Activated T-cell treated with anti-CD3 and anti-CD28 coated beads, Interleukin-2, amount 50 U/mL, for 72 hours (primary cell): Measurements from ENCODE around the gene MTHFD2. TPM values are rescaled to one million over a fixed set of nuclear protein-coding genes. Genes with fewer than 3 reads are reported as not detected.
"Not testable (repeated sequence)": the region's sequence is repeated elsewhere in the genome, so short reads cannot be mapped to it uniquely, and the experiment has no call there.

ENCODE experiments used
- ATAC-seq, 2 donors: fragments of 150-1000 bp; cut with Tn5 transposase; replicated peaks in 1 of 2; 2 replicates each; pipeline ENCODE4 v1.10.0; 2021; ENCODE audit warnings: moderate library complexity in 2 of 2, mild to moderate bottlenecking in 1 of 2
- DNase-seq, 2 donors: peaks; one replicate each; pipeline ENCODE4 v3.0.0; 2021 to 2022; ENCODE audit warnings: mixed read lengths in 1 of 2
- H3K27ac Mint-ChIP-seq: one replicate; pipeline ENCODE4 v1.8.0; 2022; ENCODE audit warnings: mild to moderate bottlenecking, moderate library complexity, mixed read lengths
- H3K27me3 Mint-ChIP-seq: one replicate; pipeline ENCODE4 v1.8.0; 2022; ENCODE audit warnings: low read depth, mixed read lengths
- H3K36me3 Mint-ChIP-seq, 2 donors: one replicate each; pipeline ENCODE4 v1.8.0; 2022; ENCODE audit warnings: mixed read lengths in 2 of 2, mild to moderate bottlenecking in 1 of 2; ENCODE audit not compliant: insufficient read depth in 2 of 2
- H3K4me1 Mint-ChIP-seq: one replicate; pipeline ENCODE4 v1.8.0; 2022; ENCODE audit warnings: low read depth, mixed read lengths
- H3K4me3 Mint-ChIP-seq, 2 donors: one replicate each; pipeline ENCODE4 v1.8.0; 2022; ENCODE audit warnings: mild to moderate bottlenecking in 2 of 2, mixed read lengths in 2 of 2, moderate library complexity in 2 of 2
- H3K9me3 Mint-ChIP-seq, 2 donors: one replicate each; pipeline ENCODE4 v1.8.0; 2022; ENCODE audit warnings: mixed read lengths in 2 of 2
- total RNA-seq, 2 donors: library from RNA; stranded (reverse); gene quantifications; one replicate each; pipeline ENCODE4 v1.2.3, GENCODE V29; 2022

MTHFD2 gene
- total RNA-seq, 2 donors from 2014 or later: 518 to 624 TPM

GRCh38 chr2:74223941-74224770 is 25.7 kb downstream of the MTHFD2 start:
- Mint-ChIP-seq H3K4me3 (no peak overlapping the region), H3K36me3 (peaks cover 2 to 7% of the 10 kb centered on the region in 2 donors), H3K27ac (peak overlapping the region; percentile 70), H3K4me1 (no peaks in the 10 kb centered on the region), H3K9me3 (no peaks in the 10 kb centered on the region), H3K27me3 (no peaks in the 10 kb centered on the region)
- DNase-seq: no peak
- ATAC-seq: no peak

GRCh38 chr2:74225698-74226459 is 27.5 kb downstream of the MTHFD2 start:
- Mint-ChIP-seq H3K27me3 (no peaks in the 10 kb centered on the region), H3K9me3 (no peaks in the 10 kb centered on the region), H3K4me1 (no peaks in the 10 kb centered on the region), H3K4me3 (no peak overlapping the region), H3K27ac (peak overlapping the region; percentile 45), H3K36me3 (no peaks in the 10 kb centered on the region)
- ATAC-seq (peak; percentile 6 to 16), DNase-seq (no peak)

GRCh38 chr2:74226648-74227213 is 28.3 kb downstream of the MTHFD2 start:
- DNase-seq (no peak), ATAC-seq (peak in 1 of 2 donors; percentile 3)
- Mint-ChIP-seq H3K9me3 (no peaks in the 10 kb centered on the region), H3K4me1 (no peaks in the 10 kb centered on the region), H3K27ac (peak overlapping the region; percentile 27), H3K4me3 (no peak overlapping the region), H3K36me3 (no peaks in the 10 kb centered on the region), H3K27me3 (no peaks in the 10 kb centered on the region)

DNA sequence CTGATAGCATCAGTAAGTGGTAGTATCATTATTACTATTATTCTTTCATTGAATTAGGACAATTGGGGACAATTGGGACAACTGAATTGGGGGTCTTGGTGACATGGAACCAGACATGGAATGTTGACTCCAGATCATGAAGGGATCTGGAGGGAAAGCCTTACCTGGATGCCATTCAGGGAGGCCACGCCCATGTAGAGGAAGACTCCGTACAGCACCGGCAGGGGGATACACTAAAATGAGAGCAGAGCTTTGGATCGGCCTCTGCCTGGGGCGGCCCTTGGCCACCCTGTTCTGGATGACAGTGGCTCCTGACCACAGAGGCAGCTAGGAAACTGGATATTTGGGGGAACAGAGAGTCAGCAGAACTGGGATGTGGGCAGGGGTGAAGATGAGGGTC is 29.2 kb downstream of the MTHFD2 start:
- no peak overlapping the region for H3K4me3 Mint-ChIP-seq
- H3K27me3 Mint-ChIP-seq: no peaks in the 10 kb centered on the region
- DNase-seq (no peak), ATAC-seq (peak; percentile 2 to 14)
- no peaks in the 10 kb centered on the region for H3K9me3 Mint-ChIP-seq
- H3K36me3 Mint-ChIP-seq: no peaks in the 10 kb centered on the region
- no peaks in the 10 kb centered on the region for H3K4me1 Mint-ChIP-seq
- no peak overlapping the region for H3K27ac Mint-ChIP-seq

- Mint-ChIP-seq H3K27ac (no peak overlapping the region), H3K4me1 (no peaks in the 10 kb centered on the region), H3K27me3 (no peaks in the 10 kb centered on the region), H3K4me3 (no peak overlapping the region), H3K9me3 (no peaks in the 10 kb centered on the region), H3K36me3 (no peaks in the 10 kb centered on the region)
- no peak for DNase-seq
- no peak for ATAC-seq
Observed at GRCh38 chr2:74228772-74229171, 30.4 kb downstream of the MTHFD2 start.

DNA sequence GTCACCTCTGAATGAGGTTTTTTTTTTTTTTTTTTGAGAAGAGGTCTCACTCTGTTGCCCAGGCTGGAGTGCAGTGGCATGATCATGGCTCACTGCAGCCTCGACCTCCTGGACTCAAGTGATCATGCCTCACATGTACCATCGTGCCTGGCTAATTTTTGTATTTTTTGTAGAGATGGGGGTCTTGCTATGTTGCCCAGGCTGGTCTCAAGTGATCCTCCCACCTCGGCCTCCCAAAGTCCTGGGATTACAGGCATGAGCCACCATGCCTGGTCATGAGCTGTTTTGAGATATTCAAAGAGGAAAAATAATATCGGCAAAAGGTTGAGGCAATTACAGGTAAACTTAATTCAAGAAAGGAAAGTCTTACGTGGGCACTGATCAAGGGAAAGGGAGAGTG is 31.4 kb downstream of the MTHFD2 start:
- DNase-seq, H3K4me3 Mint-ChIP-seq, ATAC-seq, H3K36me3 Mint-ChIP-seq, H3K9me3 Mint-ChIP-seq, H3K27me3 Mint-ChIP-seq, H3K4me1 Mint-ChIP-seq: not testable (repeated sequence)
- peak overlapping the region; percentile 13 for H3K27ac Mint-ChIP-seq

DNA sequence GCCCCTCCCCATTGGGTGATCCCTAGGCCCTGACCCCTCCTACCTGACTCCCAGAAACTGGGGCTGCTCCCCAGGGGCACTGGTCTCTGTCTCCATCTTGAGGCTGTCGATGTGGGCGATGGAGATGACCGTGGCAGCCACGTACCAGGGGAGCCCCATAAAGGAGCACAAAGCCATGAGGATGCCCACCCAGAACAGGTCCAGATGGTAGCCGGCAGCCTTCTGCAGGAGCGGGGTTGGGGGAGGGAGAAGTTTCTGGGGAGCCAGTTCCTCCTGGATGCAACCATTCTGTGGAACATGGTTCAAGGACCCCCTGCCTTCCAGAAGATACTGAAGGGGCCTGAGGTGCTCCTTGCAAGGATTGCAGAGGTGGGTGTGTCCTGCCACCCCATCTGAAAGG is 34.0 kb downstream of the MTHFD2 start:
- peaks cover 4% of the 10 kb centered on the region for H3K4me1 Mint-ChIP-seq
- DNase-seq: no peak
- H3K27ac Mint-ChIP-seq: no peak overlapping the region
- no peak overlapping the region for H3K4me3 Mint-ChIP-seq
- H3K9me3 Mint-ChIP-seq: no peaks in the 10 kb centered on the region
- H3K36me3 Mint-ChIP-seq: no peaks in the 10 kb centered on the region
- no peaks in the 10 kb centered on the region for H3K27me3 Mint-ChIP-seq
- ATAC-seq: peak in 1 of 2 donors; percentile 1

- ATAC-seq: no peak
- no peaks in the 10 kb centered on the region for H3K36me3 Mint-ChIP-seq
- no peak overlapping the region for H3K4me3 Mint-ChIP-seq
- H3K4me1 Mint-ChIP-seq: peaks cover 4% of the 10 kb centered on the region
- H3K9me3 Mint-ChIP-seq: no peaks in the 10 kb centered on the region
- DNase-seq: no peak
- H3K27me3 Mint-ChIP-seq: no peaks in the 10 kb centered on the region
- H3K27ac Mint-ChIP-seq: no peak overlapping the region
Observed at GRCh38 chr2:74233648-74234047, 35.2 kb downstream of the MTHFD2 start.

GRCh38 chr2:74235041-74235440 is 36.6 kb downstream of the MTHFD2 start:
- no peaks in the 10 kb centered on the region for H3K9me3 Mint-ChIP-seq
- H3K27me3 Mint-ChIP-seq: no peaks in the 10 kb centered on the region
- DNase-seq (no peak), ATAC-seq (no peak)
- no peak overlapping the region for H3K27ac Mint-ChIP-seq
- no peak overlapping the region for H3K4me3 Mint-ChIP-seq
- H3K4me1 Mint-ChIP-seq: peaks cover 4% of the 10 kb centered on the region
- no peaks in the 10 kb centered on the region for H3K36me3 Mint-ChIP-seq

GRCh38 chr2:74238879-74239278 is 40.5 kb downstream of the MTHFD2 start:
- Mint-ChIP-seq H3K27me3 (no peaks in the 10 kb centered on the region), H3K9me3 (no peaks in the 10 kb centered on the region)
- no peak for ATAC-seq

GRCh38 chr2:74239346-74239745 is 40.9 kb downstream of the MTHFD2 start:
- ATAC-seq (no peak), DNase-seq (no peak)
- Mint-ChIP-seq H3K9me3 (no peaks in the 10 kb centered on the region), H3K27me3 (no peaks in the 10 kb centered on the region), H3K4me3 (no peak overlapping the region), H3K36me3 (no peaks in the 10 kb centered on the region), H3K27ac (no peak overlapping the region), H3K4me1 (peaks cover 4% of the 10 kb centered on the region)

More at GRCh38 chr2:74238879-74239278, 40.5 kb downstream of the MTHFD2 start:
- Mint-ChIP-seq H3K36me3 (no peaks in the 10 kb centered on the region), H3K27ac (no peak overlapping the region), H3K4me1 (peaks cover 4% of the 10 kb centered on the region), H3K4me3 (no peak overlapping the region)
- DNase-seq: no peak

DNA sequence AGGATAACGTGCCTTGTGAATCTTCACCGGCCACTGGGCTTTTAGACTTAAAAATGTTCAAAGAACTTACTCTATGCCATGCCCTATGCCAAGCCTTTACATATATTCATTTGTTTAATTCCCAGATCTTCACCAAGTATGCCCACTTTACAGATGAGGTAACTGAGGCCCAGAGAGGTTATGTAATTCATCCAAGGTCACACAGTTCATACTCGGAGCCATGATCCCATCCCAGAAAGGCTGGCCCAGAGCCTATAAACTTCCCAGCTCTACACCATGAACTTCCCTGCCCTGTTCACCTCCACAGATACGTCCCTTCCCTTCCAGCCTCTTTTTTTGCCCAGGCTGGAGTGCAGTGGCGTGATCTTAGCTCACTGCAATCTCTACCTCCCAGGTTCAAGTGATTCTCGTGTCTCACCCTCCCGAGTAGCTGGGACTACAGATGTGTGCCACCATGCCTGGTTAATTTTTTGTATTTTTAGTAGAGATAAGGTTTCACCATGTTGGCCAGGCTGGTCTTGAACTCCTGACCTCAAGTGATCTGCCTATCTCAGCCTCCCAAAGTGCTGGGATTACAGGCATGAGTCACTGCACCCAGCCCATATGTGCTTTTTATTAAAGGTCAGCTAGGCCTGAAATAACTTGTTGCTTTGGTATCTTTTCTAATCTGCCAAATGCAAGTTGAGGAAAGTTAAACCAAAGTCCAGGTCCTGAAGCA is 44.1 kb downstream of the MTHFD2 start:
- Mint-ChIP-seq H3K27me3 (no peaks in the 10 kb centered on the region), H3K4me3 (no peak overlapping the region), H3K9me3 (no peaks in the 10 kb centered on the region), H3K27ac (no peak overlapping the region), H3K4me1 (no peaks in the 10 kb centered on the region), H3K36me3 (no peaks in the 10 kb centered on the region)
- ATAC-seq (no peak), DNase-seq (no peak)

- H3K27ac Mint-ChIP-seq: no peak overlapping the region
- no peaks in the 10 kb centered on the region for H3K27me3 Mint-ChIP-seq
- no peaks in the 10 kb centered on the region for H3K9me3 Mint-ChIP-seq
- no peaks in the 10 kb centered on the region for H3K4me1 Mint-ChIP-seq
- no peak overlapping the region for H3K4me3 Mint-ChIP-seq
- H3K36me3 Mint-ChIP-seq: no peaks in the 10 kb centered on the region
- DNase-seq (no peak), ATAC-seq (no peak)
Observed at GRCh38 chr2:74244286-74244685, 45.9 kb downstream of the MTHFD2 start.
